Thoracic aorta (tissue), 2 donors: ENCODE measurements around the gene TGFB2. TPM values are rescaled to one million over a fixed set of nuclear protein-coding genes. Genes with fewer than 3 reads are reported as not detected.

Experiments used
- ATAC-seq: fragments of 150-250 bp; one replicate; pipeline ENCODE4 v1.8.0; 2017; ENCODE audit warnings: low read depth; ENCODE audit not compliant: insufficient number of reproducible peaks, low FRiP score
- DNase-seq: peaks from one replicate; pipeline ENCODE4 v3.0.0-alpha.2; 2020; ENCODE audit warnings: low spot score
- H3K27ac ChIP-seq, 2 donors: fragments of 200-600 bp; sonication (generic); 1 replicate in 1 of 2; 2 replicates in 1 of 2; pipeline ENCODE4 v1.5.1; 2016; ENCODE audit warnings: mild to moderate bottlenecking in 2 of 2, moderate library complexity in 2 of 2
- H3K27me3 ChIP-seq: fragments of 200-600 bp; sonication (generic); replicated peaks from 2 replicates; pipeline ENCODE4 v1.6.0; 2016; ENCODE audit warnings: mild to moderate bottlenecking; ENCODE audit not compliant: insufficient read depth
- H3K36me3 ChIP-seq: fragments of 200-600 bp; sonication (generic); one replicate; pipeline ENCODE4 v1.5.1; 2016
- H3K4me1 ChIP-seq, 2 donors: fragments of 200-600 bp; sonication (generic); 1 replicate in 1 of 2; 2 replicates in 1 of 2; pipeline versions ENCODE4 v1.5.1 to v1.6.0; 2016; ENCODE audit warnings: low read depth in 2 of 2, mild to moderate bottlenecking in 1 of 2; ENCODE audit not compliant: control insufficient read depth in 1 of 2
- H3K4me3 ChIP-seq: fragments of 200-600 bp; sonication (generic); 2 replicates; pipeline ENCODE4 v1.5.1; 2016; ENCODE audit warnings: mild to moderate bottlenecking
- H3K9me3 ChIP-seq: fragments of 200-600 bp; sonication (generic); 2 replicates; pipeline ENCODE4 v1.5.1; 2016
- total RNA-seq, 2 donors: library from RNA; depleted of rRNA; stranded (reverse); fragments of >200 nt; gene quantifications; one replicate each; pipeline versions ENCODE4 v1.1.0 to v1.2.3, GENCODE V29; 2016
- TF ChIP-seq, protein P1 (sequence below): fragments of 200-600 bp; sonication (generic); IDR thresholded peaks from one replicate; pipeline ENCODE4 v1.5.1; 2019; ENCODE audit warnings: antibody characterized with exemption

The TGFB2 gene
- total RNA-seq, 2 donors from 2014 or later = 9.1 to 9.2 TPM

DNA sequence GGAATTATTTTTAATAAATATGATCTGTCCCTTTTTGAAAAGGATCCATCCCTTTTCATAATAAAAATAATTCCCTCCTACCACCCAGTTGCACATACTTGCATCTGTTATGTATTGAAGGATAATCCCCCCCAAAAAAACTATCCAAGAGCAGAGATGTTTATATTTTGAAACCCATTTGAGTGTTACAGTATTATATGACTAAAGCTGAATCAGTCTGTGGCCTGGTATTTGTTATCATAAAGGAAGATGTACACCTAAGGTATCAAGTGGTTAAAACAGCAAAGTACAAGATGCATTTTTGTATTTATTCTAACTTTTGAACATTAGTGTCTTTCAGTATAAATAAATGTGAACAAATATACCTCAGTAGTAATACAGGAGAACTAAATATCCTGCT, 12.7 kb upstream of the TGFB2 start:
- ATAC-seq (no peak), DNase-seq (no peak)
- H3K27ac ChIP-seq = no peak overlapping the region
- TF ChIP-seq, protein P1, sequence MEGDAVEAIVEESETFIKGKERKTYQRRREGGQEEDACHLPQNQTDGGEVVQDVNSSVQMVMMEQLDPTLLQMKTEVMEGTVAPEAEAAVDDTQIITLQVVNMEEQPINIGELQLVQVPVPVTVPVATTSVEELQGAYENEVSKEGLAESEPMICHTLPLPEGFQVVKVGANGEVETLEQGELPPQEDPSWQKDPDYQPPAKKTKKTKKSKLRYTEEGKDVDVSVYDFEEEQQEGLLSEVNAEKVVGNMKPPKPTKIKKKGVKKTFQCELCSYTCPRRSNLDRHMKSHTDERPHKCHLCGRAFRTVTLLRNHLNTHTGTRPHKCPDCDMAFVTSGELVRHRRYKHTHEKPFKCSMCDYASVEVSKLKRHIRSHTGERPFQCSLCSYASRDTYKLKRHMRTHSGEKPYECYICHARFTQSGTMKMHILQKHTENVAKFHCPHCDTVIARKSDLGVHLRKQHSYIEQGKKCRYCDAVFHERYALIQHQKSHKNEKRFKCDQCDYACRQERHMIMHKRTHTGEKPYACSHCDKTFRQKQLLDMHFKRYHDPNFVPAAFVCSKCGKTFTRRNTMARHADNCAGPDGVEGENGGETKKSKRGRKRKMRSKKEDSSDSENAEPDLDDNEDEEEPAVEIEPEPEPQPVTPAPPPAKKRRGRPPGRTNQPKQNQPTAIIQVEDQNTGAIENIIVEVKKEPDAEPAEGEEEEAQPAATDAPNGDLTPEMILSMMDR = no peak
- no peaks in the 10 kb centered on the region for H3K4me1 ChIP-seq
- no peaks in the 10 kb centered on the region for H3K9me3 ChIP-seq
- H3K4me3 ChIP-seq = no peak overlapping the region
- H3K36me3 ChIP-seq = no peaks in the 10 kb centered on the region
- H3K27me3 ChIP-seq = no peaks in the 10 kb centered on the region

DNA sequence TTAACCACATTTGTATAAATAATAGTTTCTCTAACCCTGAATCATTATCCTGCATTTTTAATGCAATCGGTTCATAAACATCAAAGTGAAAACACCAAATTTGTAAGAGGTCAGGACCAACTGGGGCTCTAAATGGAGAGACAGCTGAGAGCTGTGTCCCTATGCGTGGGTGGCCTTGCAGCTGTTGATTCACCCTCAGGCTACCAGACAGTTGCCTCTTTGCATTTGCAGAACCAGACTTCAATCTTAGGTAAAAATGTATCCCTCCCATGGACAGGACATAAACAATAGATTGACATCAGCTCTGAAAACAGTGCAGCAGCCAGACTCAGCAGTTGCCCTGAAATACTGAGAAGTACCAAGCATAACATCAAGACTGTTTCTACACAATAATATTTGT, 8.8 kb upstream of the TGFB2 start:
- DNase-seq = no peak
- ATAC-seq = no peak
- H3K36me3 ChIP-seq = no peaks in the 10 kb centered on the region
- TF ChIP-seq, protein P1 = no peak
- no peaks in the 10 kb centered on the region for H3K9me3 ChIP-seq
- H3K27me3 ChIP-seq = no peaks in the 10 kb centered on the region
- H3K4me3 ChIP-seq = no peak overlapping the region
- no peaks in the 10 kb centered on the region for H3K4me1 ChIP-seq
- no peak overlapping the region for H3K27ac ChIP-seq

GRCh38 chr1:218339267-218339831, 5.8 kb upstream of the TGFB2 start:
- Histone ChIP-seq H3K4me3 (no peak overlapping the region), H3K27me3 (no peaks in the 10 kb centered on the region), H3K36me3 (no peaks in the 10 kb centered on the region), H3K9me3 (no peaks in the 10 kb centered on the region), H3K27ac (no peak overlapping the region), H3K4me1 (no peaks in the 10 kb centered on the region)
- DNase-seq (no peak), ATAC-seq (no peak)
- TF ChIP-seq, protein P1 = peak; percentile 74

GRCh38 chr1:218341325-218341724, 3.8 kb upstream of the TGFB2 start:
- no peaks in the 10 kb centered on the region for H3K36me3 ChIP-seq
- no peak for DNase-seq
- TF ChIP-seq, protein P1 = no peak
- no peak for ATAC-seq
- H3K9me3 ChIP-seq = no peaks in the 10 kb centered on the region
- H3K27me3 ChIP-seq = no peaks in the 10 kb centered on the region
- H3K4me3 ChIP-seq = no peak overlapping the region
- H3K4me1 ChIP-seq = no peaks in the 10 kb centered on the region
- no peak overlapping the region for H3K27ac ChIP-seq

- Histone ChIP-seq H3K4me1 (no peaks in the 10 kb centered on the region), H3K27ac (no peak overlapping the region), H3K27me3 (no peaks in the 10 kb centered on the region), H3K36me3 (no peaks in the 10 kb centered on the region), H3K4me3 (no peak overlapping the region), H3K9me3 (no peaks in the 10 kb centered on the region)
- no peak for DNase-seq
- ATAC-seq = no peak
- TF ChIP-seq, protein P1 = no peak
These were observed 3.0 kb upstream of the TGFB2 start for GRCh38 chr1:218342091-218342490.
